Common myeloid progenitor, CD34-positive (primary cell): ENCODE data around the gene RNF166.

ENCODE experiments used
- CTCF ChIA-PET: fragments of 350-600 bp; sonication (Branson Sonifier 250); formaldehyde crosslinking; loops from one replicate; lab custom pipeline; 2021; ENCODE audit warnings: antibody characterized with exemption; lab: Charles Lee
- POLR2A ChIA-PET: fragments of 350-600 bp; sonication (Branson Sonifier 250); formaldehyde crosslinking; loops from one replicate; lab custom pipeline; 2021; ENCODE audit warnings: antibody characterized with exemption; lab: Charles Lee
- DNase-seq, 3 donors: peaks; one replicate each; pipeline versions ENCODE4 v3.0.0 to v3.0.0-alpha.2; 2013
- H3K27ac ChIP-seq, 2 experiments: 1 replicate in 1 of 2; 2 replicates in 1 of 2; pipeline ENCODE4 v1.7.0; 2013; ENCODE audit warnings: inconsistent platforms in 2 of 2, low read length in 2 of 2, mild to moderate bottlenecking in 2 of 2, low read depth in 1 of 2, moderate library complexity in 1 of 2; ENCODE audit not compliant: severe bottlenecking in 2 of 2, insufficient read depth in 1 of 2, poor library complexity in 1 of 2
- H3K27me3 ChIP-seq, 5 experiments: replicated peaks in 2 of 5; 1 replicate in 3 of 5; 2 replicates in 2 of 5; pipeline versions ENCODE4 v1.6.1 to v1.7.0; 2013; ENCODE audit warnings: low read length in 4 of 5, mild to moderate bottlenecking in 2 of 5, moderate library complexity in 2 of 5, inconsistent platforms in 1 of 5; ENCODE audit not compliant: insufficient read depth in 5 of 5, control insufficient read depth in 4 of 5
- H3K36me3 ChIP-seq, 4 experiments: 1 replicate in 2 of 4; 2 replicates in 2 of 4; pipeline versions ENCODE4 v1.6.1 to v1.7.0; 2013; ENCODE audit warnings: low read length in 3 of 4, control low read depth in 1 of 4, mild to moderate bottlenecking in 1 of 4; ENCODE audit not compliant: control insufficient read depth in 4 of 4, insufficient read depth in 4 of 4
- H3K4me1 ChIP-seq, 4 experiments: 1 replicate in 3 of 4; 2 replicates in 1 of 4; pipeline versions ENCODE4 v1.6.1 to v1.7.1; 2013; ENCODE audit warnings: low read length in 3 of 4, mild to moderate bottlenecking in 3 of 4, control low read depth in 1 of 4, inconsistent platforms in 1 of 4, moderate library complexity in 1 of 4; ENCODE audit not compliant: control insufficient read depth in 4 of 4, insufficient read depth in 4 of 4; ENCODE audit errors: control extremely low read depth in 1 of 4
- H3K4me3 ChIP-seq, 7 experiments: 1 replicate in 4 of 7; 2 replicates in 3 of 7; pipeline versions ENCODE4 v1.5.1 to v1.7.0; 2013; ENCODE audit warnings: mild to moderate bottlenecking in 7 of 7, low read length in 6 of 7, moderate library complexity in 6 of 7, inconsistent platforms in 2 of 7, low read depth in 2 of 7, control low read depth in 1 of 7; ENCODE audit not compliant: insufficient read depth in 4 of 7, control insufficient read depth in 1 of 7; ENCODE audit errors: extremely low read depth in 1 of 7
- H3K9me3 ChIP-seq, 5 experiments: 1 replicate in 4 of 5; 2 replicates in 1 of 5; pipeline versions ENCODE4 v1.6.1 to v1.7.1; 2013; ENCODE audit warnings: low read length in 4 of 5, mild to moderate bottlenecking in 2 of 5, inconsistent platforms in 1 of 5, low read depth in 1 of 5, moderate library complexity in 1 of 5; ENCODE audit not compliant: control insufficient read depth in 4 of 5, insufficient read depth in 2 of 5; ENCODE audit errors: control extremely low read depth in 1 of 5
- WGBS: methylation state at CpG from one replicate; pipeline ENCODE4 v1.1.5; 2013; ENCODE audit not compliant: insufficient coverage; 5-methylcytosine and 5-hydroxymethylcytosine counted together

The RNF166 gene

DNA sequence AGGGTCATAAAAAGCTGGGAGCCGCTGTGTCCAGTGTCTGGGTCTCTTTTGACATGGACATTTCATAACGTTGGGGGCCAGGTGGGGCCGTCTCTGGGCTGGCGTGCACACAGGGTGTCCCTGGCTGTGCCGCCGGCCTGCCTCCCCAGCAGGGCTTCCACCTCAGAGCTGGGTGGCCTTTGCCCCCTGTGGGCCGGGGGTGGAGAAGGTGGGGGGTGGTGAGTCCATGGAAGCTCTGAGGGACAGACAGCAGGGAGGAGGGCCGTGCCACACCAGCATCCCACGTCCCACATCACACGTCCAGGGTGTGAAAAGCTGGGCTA, 19.0 kb downstream of the RNF166 start:
- Histone ChIP-seq H3K27me3 (no peaks in the 10 kb centered on the region), H3K4me1 (peaks cover 4 to 64% (median 40%) of the 10 kb centered on the region in 4 experiments), H3K27ac (no peak overlapping the region), H3K4me3 (no peak overlapping the region), H3K9me3 (no peaks in the 10 kb centered on the region), H3K36me3 (no peaks in the 10 kb centered on the region)
- POLR2A ChIA-PET, result interaction anchor here (1.0 to 1.4 kb wide), 3 partner anchors 13 to 18 kb away, joined by 3 to 5 read pairs (median 4); no protein-coding TSS in a partner anchor
- DNase-seq, result no peak
- CTCF ChIA-PET, result interaction anchor here (3.2 to 3.3 kb wide), 2 partner anchors 14 to 17 kb away, joined by 11 to 24 read pairs; no protein-coding TSS in a partner anchor
- WGBS, result 81% methylated on average over 3 of the region's 10 CpGs

DNA sequence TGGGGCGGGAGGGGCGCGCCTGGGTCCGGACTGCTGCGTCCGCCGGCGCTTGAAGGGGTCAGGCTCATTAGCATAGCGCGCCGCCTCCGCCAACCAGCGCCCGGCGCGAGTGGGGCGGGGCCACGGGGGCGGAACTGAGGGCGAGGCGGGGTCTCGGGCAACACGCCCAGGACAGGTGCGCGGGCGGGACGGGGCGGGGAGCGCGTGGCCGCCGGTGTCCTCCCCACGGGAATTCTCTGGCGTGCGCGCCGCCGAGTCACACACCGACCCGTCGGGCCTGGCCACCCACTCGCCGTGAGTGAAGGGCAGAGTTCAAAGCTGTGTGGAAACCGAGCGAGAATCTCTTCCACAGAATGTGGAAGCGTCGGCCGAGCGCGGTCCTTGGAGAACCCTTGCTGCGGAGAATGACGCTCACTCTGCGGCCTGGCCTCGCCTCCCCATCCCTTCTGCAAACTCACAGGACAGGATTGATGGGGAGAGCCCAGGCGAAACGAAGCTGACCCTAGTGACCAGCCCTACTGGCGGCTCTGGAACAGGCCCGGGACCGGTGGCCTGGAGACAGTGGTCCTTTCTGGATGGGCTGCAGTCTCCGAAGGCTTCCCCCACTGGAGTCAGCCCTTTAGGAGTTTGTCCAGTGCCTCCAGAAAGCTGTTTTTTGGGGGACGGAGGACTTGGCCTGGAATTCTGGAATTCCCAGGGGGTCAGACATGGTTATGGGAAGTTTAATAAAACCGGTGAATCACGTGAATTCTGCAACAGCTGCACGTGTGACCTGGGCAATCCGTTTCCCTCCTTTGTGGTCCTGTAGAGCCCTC, 19.6 kb downstream of the RNF166 start, which contains the start of gene SNAI3:
SNAI3 (minus strand) TSS at position 69 of the 815 bp plus-strand sequence. CDS start 101 bp downstream, outside the sequence.
- DNase-seq, result peak; percentile 54 to 61 (median 58)
- Histone ChIP-seq H3K9me3 (no peaks in the 10 kb centered on the region), H3K36me3 (no peaks in the 10 kb centered on the region), H3K27me3 (no peaks in the 10 kb centered on the region), H3K27ac (no peak within 1 kb of the TSS), H3K4me3 (peak within 1 kb of the TSS; percentile 43 to 87 (median 74)), H3K4me1 (peaks cover 2 to 64% (median 41%) of the 10 kb centered on the region in 4 experiments)
- 16% methylated on average over 46 of the region's 65 CpGs for WGBS
- ChIA-PET POLR2A (interaction anchor here (0.5 to 2.1 kb wide), 5 partner anchors 14 to 29 kb away, joined by 3 to 11 read pairs (median 4); no protein-coding TSS in a partner anchor), CTCF (interaction anchor here (3.2 to 3.3 kb wide), 2 partner anchors 14 to 18 kb away, joined by 11 to 24 read pairs; no protein-coding TSS in a partner anchor)

DNA sequence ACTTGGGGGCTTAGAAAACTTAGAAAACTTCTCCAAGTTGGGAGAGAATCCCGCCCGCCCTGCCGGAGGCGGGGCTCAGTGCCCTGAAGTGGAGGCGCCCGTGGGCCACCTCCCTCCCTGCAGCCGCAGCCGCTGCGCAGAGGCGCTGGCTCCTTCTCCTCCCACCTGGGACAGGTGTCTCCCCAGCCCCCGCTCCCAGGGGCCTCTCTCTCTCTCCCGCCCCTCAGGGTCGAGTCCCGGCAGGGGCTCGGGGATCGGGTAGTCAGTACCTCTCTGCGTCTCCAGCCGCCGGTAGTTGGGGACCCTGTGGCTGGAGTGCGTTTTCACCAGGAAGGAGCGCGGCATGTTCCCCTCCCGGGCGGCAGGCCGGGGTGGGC, 20.2 kb downstream of the RNF166 start:
- WGBS, result 0% methylated on average over 20 of the region's 25 CpGs
- Histone ChIP-seq H3K36me3 (peaks cover 0 to under 1% (median under 1%) of the 10 kb centered on the region in 4 experiments), H3K27me3 (no peaks in the 10 kb centered on the region), H3K4me1 (peaks cover 2 to 64% (median 43%) of the 10 kb centered on the region in 4 experiments), H3K4me3 (peak overlapping the region; percentile 43 to 87 (median 74)), H3K9me3 (no peaks in the 10 kb centered on the region), H3K27ac (no peak overlapping the region)
- ChIA-PET CTCF (no interaction called here), POLR2A (interaction anchor here (1.0 to 2.1 kb wide), 3 partner anchors 15 to 19 kb away, joined by 3 to 11 read pairs (median 5); no protein-coding TSS in a partner anchor)
- peak in 1 of 3 donors; percentile 31 for DNase-seq

DNA sequence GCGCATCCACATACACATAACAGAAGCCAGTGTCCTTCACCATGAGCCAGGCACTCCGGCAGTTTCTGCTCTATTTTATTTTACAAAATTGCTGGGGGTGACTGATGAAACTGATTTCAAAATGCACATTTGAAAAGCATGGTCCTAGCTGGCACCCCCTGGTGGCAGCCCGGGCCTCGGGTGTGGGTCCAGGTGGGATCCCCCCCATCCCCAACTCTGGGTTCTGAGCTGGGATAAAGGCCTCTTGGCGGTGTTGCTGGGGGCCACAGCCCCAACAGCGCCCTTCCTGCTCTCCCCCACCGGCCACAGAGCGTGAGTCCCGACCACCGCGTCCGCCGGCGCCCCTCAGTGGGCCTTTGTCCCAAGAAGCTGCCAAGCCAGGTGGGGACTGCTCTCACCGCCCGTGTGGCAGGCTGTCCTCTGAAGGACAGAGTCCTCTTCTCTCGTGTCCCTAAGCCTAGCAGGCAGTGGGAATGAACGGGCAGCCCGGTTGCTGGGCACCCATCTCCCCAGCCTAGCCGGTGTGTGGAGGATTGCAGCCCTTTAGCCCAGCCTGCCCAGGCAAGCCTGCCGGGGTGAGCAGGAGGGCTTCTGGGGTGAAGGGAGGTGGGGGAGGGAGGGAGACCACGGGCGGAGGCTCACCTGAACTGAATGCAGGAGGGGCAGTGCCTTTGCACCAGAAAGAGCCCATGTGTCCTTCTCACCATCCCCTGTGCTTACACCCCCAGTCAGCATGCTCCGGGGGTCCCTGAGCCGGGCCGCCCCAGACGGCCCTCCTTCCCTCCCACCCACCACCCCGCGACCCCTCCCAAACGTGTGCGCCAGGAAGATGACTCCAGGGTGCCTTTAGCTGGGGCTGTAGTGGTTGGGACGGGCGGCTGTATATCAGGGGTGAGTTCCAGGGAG, 20.8 kb downstream of the RNF166 start:
- Histone ChIP-seq H3K27me3 (no peaks in the 10 kb centered on the region), H3K4me3 (peak overlapping the region; percentile 43 to 87 (median 74)), H3K27ac (no peak overlapping the region), H3K9me3 (no peaks in the 10 kb centered on the region), H3K4me1 (peaks cover 2 to 62% (median 47%) of the 10 kb centered on the region in 4 experiments), H3K36me3 (peaks cover 0 to 6% (median under 1%) of the 10 kb centered on the region in 4 experiments)
- 10% methylated on average over 18 of the region's 33 CpGs for WGBS
- CTCF ChIA-PET, result interaction anchor here (0.7 to 1.6 kb wide), 11 partner anchors 9 to 68 kb away, joined by 3 to 14 read pairs (median 3); no protein-coding TSS in a partner anchor
- peak; percentile 55 to 79 (median 72) for DNase-seq
- POLR2A ChIA-PET, result interaction anchor here (0.6 to 2.1 kb wide), 5 partner anchors 15 to 57 kb away, joined by 3 to 11 read pairs (median 3); no protein-coding TSS in a partner anchor

- H3K27ac ChIP-seq, result no peak overlapping the region
- no peaks in the 10 kb centered on the region for H3K9me3 ChIP-seq
- peaks cover 0 to 6% (median under 1%) of the 10 kb centered on the region in 4 experiments for H3K36me3 ChIP-seq
- ChIA-PET CTCF (interaction anchor here (0.7 to 1.6 kb wide), 10 partner anchors 9 to 55 kb away, joined by 3 to 14 read pairs (median 3); no protein-coding TSS in a partner anchor), POLR2A (interaction anchor here (0.6 to 2.1 kb wide), 4 partner anchors 16 to 56 kb away, joined by 3 to 11 read pairs (median 6); no protein-coding TSS in a partner anchor)
- DNase-seq, result no peak
- WGBS, result 96% methylated on average over 14 of the region's 15 CpGs
- peaks cover 2 to 58% (median 47%) of the 10 kb centered on the region in 4 experiments for H3K4me1 ChIP-seq
- H3K27me3 ChIP-seq, result no peaks in the 10 kb centered on the region
- H3K4me3 ChIP-seq, result peak overlapping the region in 4 of 7 experiments; percentile 73 to 84 (median 78)
Measured at GRCh38 chr16:88684569-88685155, 21.5 kb downstream of the RNF166 start.
